GM06990 (cell line): Measurements from ENCODE around the gene COL18A1.
"Not testable (repeated sequence)": the region's sequence is repeated elsewhere in the genome, so short reads cannot be mapped to it uniquely, and the experiment has no call there.

ENCODE experiments used
- DNase-seq: peaks from one replicate; pipeline ENCODE4 v3.0.0-alpha.2; 2011; ENCODE audit not compliant: insufficient read length; ENCODE audit errors: extremely low read depth
- H3K27me3 ChIP-seq: replicated peaks from 2 replicates; pipeline ENCODE4 v1.6.0; 2011; ENCODE audit warnings: low read length; ENCODE audit not compliant: control insufficient read depth, insufficient read depth
- H3K36me3 ChIP-seq: 2 replicates; pipeline ENCODE4 v1.5.1; 2011; ENCODE audit warnings: low read length; ENCODE audit not compliant: control insufficient read depth, insufficient read depth
- H3K4me3 ChIP-seq: replicated peaks from 2 replicates; pipeline ENCODE4 v1.5.1; 2011; ENCODE audit warnings: low read depth, mild to moderate bottlenecking, control low read depth, low read length
- TF ChIP-seq, protein P1 (sequence below): IDR thresholded peaks from 2 replicates; pipeline ENCODE4 v1.5.1; 2011; ENCODE audit warnings: low read length, control low read depth, mild to moderate bottlenecking, inconsistent platforms; ENCODE audit not compliant: insufficient read depth, poor library complexity, severe bottlenecking

Gene COL18A1

DNA sequence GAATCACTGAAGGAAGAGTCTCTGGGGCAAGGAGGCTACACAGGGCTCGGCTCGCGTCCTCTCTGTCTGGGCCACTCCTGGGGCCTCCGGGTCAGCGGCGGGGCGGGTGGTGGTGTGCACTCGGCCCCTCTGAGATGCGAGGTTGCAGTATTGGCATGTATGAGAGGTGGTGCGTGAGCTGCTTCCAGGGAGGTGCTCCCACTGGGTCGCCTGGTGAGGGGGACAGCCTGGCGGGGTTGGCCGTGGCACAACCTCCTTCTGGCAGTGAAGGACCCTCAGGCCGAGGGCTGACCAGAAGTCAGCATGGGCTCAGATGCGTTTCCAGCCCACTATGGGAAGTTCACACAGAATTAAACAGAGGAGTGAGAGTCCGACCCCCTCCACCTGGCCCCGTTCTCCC is 38.5 kb upstream of the COL18A1 start:
- Histone ChIP-seq H3K36me3 (no peaks in the 10 kb centered on the region), H3K27me3 (no peaks in the 10 kb centered on the region; the same call in none of the 2 replicates), H3K4me3 (no peak overlapping the region)
- no peak for DNase-seq
- TF ChIP-seq, protein P1, sequence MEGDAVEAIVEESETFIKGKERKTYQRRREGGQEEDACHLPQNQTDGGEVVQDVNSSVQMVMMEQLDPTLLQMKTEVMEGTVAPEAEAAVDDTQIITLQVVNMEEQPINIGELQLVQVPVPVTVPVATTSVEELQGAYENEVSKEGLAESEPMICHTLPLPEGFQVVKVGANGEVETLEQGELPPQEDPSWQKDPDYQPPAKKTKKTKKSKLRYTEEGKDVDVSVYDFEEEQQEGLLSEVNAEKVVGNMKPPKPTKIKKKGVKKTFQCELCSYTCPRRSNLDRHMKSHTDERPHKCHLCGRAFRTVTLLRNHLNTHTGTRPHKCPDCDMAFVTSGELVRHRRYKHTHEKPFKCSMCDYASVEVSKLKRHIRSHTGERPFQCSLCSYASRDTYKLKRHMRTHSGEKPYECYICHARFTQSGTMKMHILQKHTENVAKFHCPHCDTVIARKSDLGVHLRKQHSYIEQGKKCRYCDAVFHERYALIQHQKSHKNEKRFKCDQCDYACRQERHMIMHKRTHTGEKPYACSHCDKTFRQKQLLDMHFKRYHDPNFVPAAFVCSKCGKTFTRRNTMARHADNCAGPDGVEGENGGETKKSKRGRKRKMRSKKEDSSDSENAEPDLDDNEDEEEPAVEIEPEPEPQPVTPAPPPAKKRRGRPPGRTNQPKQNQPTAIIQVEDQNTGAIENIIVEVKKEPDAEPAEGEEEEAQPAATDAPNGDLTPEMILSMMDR, result no peak

DNA sequence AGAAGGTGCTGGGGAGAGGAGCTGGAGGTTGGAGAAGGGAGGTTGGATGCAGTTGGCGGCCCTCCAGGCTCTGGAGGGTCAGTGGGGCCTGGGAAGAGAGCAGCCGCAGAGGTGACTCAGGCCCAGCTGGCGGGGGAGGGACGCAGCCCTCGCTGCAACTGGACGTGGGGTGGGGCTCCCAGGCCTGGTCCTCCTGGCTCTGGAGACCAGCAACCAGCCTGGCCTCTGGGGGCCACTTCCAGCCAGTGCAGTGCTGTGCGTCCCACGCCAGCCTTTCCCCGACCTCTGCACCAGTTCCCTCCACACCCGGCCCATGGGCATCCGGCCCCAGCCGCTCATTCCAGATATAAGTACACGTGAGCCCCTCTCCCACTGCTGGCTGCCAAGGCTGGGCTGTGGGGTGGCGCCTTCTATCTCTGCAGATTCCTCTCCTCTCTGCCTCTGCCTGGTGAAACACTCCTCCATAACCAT is 38.0 kb upstream of the COL18A1 start:
- TF ChIP-seq, protein P1, result no peak
- no peaks in the 10 kb centered on the region; the same call in none of the 2 replicates for H3K27me3 ChIP-seq

DNA sequence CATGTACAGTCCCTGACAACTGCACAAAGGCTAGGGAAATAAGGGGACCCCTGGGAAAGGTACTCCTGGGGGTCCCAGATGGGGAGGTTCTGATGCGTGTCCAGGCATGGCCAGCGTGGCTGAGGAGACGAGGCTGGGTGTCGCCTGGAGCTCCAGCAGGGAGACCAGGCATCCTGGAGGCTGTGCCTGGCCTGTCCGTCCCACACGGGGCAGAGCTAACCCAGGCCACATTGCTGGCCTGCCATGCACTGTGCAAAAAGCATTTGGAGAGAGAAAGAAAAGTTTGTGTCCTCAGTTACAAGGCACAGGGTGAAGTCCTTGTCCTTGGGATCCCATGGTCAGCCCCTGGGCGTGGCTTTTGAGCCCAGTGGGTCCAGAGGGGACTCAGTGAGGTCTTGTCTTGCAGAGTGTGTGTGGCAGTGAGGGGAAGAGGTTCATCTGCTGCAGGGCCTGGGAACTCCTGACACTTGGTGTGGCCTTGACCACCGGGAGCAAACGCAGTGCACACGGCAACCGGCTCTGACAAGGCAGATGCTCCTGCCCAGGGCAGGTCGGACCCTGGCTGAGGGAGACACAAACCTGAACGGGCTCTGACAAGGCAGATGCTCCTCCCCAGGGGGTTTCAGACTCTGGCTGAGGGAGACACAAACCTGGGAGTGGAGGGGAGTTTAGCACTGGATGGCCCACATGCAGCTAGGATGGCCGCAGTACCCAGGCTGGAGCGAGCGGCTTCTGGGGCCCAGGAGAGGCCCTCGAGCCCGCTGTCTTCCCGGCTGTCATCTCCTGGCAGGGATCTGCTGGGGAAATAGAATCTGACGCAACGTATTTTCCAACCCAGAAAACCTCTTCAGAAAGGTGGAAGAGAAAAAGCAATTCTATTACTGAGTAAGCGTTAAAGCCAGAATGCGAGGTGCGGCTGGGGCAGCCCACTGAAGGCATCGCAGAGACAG is 37.3 kb upstream of the COL18A1 start:
- Histone ChIP-seq H3K27me3 (no peaks in the 10 kb centered on the region; the same call in none of the 2 replicates), H3K36me3 (no peaks in the 10 kb centered on the region)

More for the DNA sequence above, 38.0 kb upstream of the COL18A1 start:
- no peak overlapping the region for H3K4me3 ChIP-seq
- no peaks in the 10 kb centered on the region for H3K36me3 ChIP-seq
- no peak for DNase-seq

DNA sequence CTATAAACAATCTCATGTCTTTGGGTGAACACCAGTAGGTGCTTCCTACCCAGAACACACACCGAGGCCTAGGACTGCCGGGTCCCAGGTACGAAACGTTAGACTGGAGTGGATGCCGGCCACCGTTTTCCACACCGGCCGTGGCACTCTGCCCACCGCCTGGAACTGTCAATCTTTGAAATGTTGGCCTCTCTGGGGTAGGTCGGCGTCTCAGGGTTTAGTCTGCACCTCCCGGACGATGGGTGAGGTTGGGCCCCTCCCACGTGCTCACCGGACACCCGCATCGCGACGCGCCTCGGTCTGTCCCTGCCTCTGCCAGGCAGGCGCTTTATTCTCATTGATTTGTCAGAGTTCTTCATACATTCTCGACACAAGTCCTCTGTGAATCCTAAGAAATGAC is 35.9 kb upstream of the COL18A1 start:
- H3K27me3 ChIP-seq, H3K36me3 ChIP-seq, DNase-seq, H3K4me3 ChIP-seq: not testable (repeated sequence)

More for the DNA sequence above, 37.3 kb upstream of the COL18A1 start:
- TF ChIP-seq, protein P1, result no peak
- no peak for DNase-seq
- H3K4me3 ChIP-seq, result no peak overlapping the region

DNA sequence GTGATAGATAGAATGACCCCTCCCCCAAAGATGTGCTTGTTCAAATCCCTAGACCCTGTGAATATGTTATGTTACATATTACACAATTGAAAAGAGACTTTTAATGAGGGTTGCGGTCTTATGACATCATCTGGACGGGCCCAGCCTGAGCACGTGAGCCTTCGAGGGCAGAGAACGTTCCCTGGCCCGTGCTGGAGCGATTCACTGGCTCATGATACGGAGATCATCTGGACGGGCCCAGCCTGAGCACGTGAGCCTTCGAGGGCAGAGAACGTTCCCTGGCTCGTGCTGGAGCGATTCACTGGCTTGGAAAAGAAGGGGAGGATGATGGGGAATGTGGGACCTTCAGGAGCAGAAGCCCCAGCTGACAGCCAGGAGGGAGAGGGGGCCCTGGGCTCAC is 34.4 kb upstream of the COL18A1 start:
- no peak for DNase-seq
- Histone ChIP-seq H3K4me3 (no peak overlapping the region), H3K27me3 (no peaks in the 10 kb centered on the region; the same call in none of the 2 replicates)

DNA sequence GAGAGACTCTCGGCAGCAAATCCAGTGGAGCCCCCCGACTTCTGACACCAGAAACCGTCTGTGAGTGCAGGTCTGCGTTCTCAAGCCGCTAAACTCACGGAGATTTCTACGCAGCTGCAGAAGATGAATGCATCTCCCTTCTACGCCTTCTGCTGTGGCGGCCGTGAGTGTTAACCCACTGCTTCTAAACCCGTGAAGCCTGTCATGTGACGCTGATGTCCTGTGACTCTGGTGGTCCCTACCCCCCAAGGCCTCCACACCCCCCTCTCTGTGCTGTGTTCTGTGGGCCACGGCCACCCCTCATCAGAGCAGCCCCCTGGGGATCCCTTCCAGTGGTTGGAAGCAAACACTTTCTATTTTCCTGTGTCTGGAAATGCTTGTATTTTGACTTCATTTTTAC is 33.9 kb upstream of the COL18A1 start:
- no peak overlapping the region for H3K4me3 ChIP-seq
- TF ChIP-seq, protein P1, result no peak
- H3K27me3 ChIP-seq, result no peaks in the 10 kb centered on the region; the same call in none of the 2 replicates
- no peaks in the 10 kb centered on the region for H3K36me3 ChIP-seq
- DNase-seq, result no peak

More for the DNA sequence above, 34.4 kb upstream of the COL18A1 start:
- TF ChIP-seq, protein P1, result no peak
- H3K36me3 ChIP-seq, result no peaks in the 10 kb centered on the region
